GM19438 (cell line): ENCODE results near the gene DCTN3.
"Not testable (repeated sequence)": the region's sequence is repeated elsewhere in the genome, so short reads cannot be mapped to it uniquely, and the experiment has no call there.

ENCODE experiments used
- ATAC-seq: cut with Tn5 transposase; IDR thresholded peaks from one replicate; pipeline ENCODE4 v1.9.1; 2021; ENCODE audit warnings: low read depth; ENCODE audit not compliant: unreplicated experiment

DCTN3 gene

DNA sequence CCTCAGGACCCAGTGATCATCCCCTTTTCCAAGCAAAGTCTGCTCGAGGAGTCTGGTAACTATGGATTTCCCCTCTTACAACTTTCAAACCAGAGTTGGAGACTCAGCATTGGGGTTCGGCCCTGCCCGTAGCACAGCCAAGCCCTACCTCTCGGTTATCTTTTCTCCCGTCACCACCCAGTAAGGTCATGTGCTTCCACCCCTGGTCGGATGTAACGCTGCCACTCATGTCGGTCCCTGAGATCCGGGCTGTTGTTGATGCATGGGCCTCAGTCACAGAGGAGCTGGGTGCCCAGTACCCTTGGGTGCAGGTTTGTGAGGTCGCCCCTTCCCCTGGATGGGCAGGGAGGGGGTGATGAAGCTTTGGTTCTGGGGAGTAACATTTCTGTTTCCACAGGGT is 27.4 kb upstream of the DCTN3 start:
- no peak for ATAC-seq

DNA sequence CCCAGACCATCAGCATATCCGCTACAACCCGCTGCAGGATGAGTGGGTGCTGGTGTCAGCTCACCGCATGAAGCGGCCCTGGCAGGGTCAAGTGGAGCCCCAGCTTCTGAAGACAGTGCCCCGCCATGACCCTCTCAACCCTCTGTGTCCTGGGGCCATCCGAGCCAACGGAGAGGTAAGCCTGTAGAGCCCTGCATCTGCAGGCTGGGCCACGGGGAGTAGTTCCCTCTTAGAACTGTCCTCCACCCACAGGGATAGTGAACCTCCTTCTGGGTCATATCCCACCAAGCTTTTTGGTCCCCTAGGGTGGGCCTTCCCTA is 26.7 kb upstream of the DCTN3 start:
- no peak for ATAC-seq

GRCh38 chr9:34646211-34647083 is 26.2 kb upstream of the DCTN3 start, which contains the start of gene GALT:
GALT (plus strand) TSS chr9:34646675; CDS start chr9:34646705, 30 bp downstream.
- ATAC-seq: peak; percentile 68

GRCh38 chr9:34644766-34645314 is 24.5 kb upstream of the DCTN3 start:
- ATAC-seq: no peak

DNA sequence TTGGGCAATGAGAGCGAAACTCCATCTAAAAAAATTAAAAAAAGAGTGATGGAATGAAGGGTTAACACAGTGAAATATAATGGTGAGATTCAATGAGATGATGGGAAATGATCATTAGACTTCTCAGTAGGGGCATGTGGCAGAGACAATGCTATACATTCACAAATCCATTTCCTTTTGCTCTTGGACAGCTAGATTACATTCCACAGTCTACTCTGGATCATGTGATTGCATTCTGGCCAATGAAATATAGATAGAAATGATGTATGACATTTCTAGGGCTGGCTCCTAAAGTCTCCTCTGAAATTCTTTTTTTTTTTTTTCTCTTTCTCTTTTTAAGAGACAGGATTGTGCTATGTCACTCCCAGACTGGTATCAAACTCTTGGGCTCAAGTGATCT is 22.4 kb upstream of the DCTN3 start:
- ATAC-seq: no peak

DNA sequence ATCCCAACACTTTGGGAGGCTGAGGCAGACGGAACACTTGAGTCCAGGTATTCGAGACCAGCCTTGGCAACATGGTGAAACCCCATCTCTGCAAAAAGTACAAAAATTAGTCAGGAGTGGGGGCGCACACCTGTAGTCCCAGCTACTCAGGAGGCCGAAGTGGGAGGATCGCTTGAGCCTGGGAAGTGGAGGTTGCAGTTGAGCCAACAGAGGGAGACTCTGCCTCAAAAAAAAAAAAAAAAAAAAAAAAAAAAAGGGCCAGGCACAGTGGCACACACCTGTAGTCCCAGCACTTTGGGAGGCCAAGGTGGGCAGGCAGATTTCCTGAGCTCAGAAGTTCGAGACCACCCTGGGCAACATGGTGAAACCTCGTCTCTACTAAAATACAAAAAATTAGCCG is 19.0 kb upstream of the DCTN3 start:
- ATAC-seq: not testable (repeated sequence)

- ATAC-seq: no peak
Measured at GRCh38 chr9:34638138-34638445, 17.8 kb upstream of the DCTN3 start.

DNA sequence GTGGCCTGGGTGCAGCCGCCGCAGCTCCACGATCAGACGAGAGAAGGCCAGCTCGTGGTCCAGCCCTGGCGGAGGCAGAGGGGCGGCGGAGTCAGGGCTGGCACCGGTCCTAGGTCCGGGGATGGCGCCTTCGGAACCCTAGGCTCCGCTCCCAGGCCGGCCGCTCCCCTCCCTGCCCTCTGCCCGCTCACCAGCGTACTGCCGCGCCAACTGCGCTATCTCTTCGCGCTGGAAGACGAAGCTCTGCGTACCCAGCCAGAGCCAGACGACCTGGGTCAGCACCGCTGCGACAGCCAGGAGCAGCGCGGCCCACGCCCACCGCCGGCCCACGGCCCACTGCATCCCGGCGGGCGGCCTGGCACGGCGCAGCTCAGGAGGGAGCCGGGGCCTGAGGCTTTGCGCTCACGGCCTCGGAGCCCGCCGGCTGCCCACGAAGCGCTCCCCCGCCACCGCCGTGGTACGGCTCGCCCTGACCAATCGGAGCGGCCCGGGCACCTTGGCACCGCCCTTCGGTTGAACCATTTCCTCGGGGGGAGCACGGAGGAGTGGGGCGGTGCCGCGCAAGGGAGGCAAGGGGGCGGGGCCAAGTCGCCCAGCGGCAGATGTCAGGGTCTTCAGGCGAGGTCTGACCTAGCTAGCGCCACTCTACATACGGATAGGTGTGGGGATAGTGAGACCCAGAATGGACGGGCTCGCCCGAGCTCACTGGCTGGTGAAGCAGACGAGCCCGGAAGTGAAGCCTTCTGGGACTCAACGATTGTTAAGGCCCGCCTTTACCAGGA is 17.3 kb upstream of the DCTN3 start, which contains the start of gene SIGMAR1:
Gene SIGMAR1 (minus strand): TSS at position 432 of the 782 bp plus-strand sequence. CDS start 90 bp downstream, at position 342.
- ATAC-seq: peak; percentile 86

- no peak for ATAC-seq
Measured at GRCh38 chr9:34636791-34637355, 16.6 kb upstream of the DCTN3 start.

- ATAC-seq: no peak
Measured at GRCh38 chr9:34635556-34635955, 15.3 kb upstream of the DCTN3 start.

GRCh38 chr9:34634551-34635248 is 14.4 kb upstream of the DCTN3 start:
- ATAC-seq: no peak

DNA sequence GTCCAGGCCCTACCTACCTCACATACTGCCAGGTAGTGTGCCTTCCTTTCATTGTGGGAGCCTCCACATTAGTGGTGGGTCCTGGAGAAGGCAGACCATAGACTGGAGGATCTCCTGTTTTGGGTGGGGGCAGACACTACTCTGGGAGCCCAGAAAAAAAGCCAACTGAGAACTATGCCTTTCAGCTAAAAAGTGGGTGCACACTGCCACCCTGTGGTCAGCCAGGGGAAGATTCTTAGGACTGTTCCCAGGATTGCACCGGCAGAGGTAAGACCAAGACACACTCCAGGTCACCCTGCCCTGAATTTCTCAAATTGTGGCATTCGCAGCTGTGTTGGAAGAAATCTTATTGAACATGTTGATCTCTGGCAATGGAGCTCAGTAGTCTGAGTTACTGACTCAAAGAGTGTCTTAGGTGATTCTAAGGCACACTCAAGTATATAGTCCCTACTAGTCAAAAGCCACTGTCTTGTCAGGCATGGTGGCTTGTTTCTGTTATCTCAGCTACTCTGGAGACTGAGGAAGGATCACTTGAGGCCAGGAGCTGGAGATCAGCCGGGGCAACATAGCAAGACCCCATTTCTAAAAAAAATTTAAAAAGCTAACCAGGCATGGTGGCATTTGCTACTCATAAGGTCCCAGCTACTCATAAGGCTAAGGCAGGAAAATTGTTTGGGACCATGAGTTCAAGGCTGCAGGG is 13.7 kb upstream of the DCTN3 start:
- ATAC-seq: no peak

DNA sequence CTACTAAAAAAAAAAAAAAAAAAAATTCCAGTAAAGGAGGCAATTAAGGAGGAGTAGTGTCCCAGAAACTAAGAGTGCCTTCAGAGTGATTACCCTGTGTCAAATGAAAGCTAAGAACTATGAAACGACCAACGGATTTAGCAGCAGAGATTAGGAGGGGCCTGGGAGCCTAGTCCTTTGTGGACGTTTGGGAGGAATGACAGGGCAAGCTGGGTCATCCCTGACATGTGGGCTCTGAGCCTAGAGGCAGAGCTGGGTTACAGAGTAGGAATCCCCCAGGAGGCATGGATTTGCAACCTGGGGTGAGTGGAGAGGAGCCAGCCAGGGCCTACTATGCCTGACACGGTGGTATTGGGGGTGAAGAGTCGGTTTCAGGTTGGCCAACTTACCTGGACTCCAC is 12.9 kb upstream of the DCTN3 start:
- no peak for ATAC-seq

DNA sequence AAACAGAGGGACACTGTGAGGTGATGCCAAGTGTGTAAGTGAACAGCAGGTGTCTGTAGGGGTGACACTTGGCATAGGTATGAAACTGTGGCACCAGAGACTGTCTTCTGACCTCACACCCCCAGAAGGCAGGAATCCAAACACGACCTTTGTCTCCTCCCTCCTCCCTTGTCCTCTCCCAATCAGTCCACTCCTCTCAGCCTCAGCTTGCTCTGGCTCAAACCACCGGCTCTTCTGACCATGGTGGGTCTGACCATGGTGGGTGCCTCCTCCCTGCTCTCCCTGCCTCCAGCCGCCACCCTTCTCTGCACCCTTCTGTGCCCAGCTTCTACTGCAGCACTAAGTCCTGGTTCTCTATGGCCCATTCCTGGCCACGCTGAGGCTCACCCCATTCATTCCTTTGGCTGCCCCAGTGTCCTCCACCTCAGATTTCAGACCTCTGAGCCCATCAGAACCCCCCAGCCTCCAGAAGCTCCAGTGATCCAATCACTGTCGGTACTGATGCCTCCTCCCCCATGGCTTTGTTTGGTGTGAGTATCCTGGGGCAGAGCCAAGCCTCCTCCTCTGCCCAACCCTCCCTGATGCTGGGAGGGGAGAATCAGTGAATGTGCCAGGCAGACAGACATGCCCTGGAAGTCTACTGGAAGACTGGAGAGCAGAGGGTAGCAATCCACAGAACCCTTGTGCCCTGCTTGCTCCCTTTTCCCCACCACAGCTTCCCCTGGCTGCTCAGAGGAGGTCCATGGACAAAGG is 10.3 kb upstream of the DCTN3 start:
- no peak for ATAC-seq

DNA sequence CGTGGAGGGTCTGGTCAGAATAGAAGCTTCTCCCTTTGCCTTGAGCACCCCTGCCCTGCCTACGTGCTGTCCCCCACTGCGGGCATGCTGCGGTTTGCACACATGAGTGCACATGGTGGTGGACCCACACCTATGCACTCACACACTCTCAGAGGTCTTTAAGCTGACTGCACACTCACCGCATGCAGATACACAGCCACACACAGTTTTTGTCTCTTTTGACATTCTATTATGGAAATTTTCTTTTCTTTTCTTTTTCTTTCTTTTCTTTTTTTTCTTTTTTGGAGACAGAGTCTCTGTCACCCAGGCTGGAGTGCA is 9.2 kb upstream of the DCTN3 start:
- no peak for ATAC-seq

- no peak for ATAC-seq
Measured at GRCh38 chr9:34628656-34629490, 8.6 kb upstream of the DCTN3 start, which contains the start of gene ARID3C. ARID3C (minus strand) TSS chr9:34629066; CDS start chr9:34628014, 1,052 bp downstream.

DNA sequence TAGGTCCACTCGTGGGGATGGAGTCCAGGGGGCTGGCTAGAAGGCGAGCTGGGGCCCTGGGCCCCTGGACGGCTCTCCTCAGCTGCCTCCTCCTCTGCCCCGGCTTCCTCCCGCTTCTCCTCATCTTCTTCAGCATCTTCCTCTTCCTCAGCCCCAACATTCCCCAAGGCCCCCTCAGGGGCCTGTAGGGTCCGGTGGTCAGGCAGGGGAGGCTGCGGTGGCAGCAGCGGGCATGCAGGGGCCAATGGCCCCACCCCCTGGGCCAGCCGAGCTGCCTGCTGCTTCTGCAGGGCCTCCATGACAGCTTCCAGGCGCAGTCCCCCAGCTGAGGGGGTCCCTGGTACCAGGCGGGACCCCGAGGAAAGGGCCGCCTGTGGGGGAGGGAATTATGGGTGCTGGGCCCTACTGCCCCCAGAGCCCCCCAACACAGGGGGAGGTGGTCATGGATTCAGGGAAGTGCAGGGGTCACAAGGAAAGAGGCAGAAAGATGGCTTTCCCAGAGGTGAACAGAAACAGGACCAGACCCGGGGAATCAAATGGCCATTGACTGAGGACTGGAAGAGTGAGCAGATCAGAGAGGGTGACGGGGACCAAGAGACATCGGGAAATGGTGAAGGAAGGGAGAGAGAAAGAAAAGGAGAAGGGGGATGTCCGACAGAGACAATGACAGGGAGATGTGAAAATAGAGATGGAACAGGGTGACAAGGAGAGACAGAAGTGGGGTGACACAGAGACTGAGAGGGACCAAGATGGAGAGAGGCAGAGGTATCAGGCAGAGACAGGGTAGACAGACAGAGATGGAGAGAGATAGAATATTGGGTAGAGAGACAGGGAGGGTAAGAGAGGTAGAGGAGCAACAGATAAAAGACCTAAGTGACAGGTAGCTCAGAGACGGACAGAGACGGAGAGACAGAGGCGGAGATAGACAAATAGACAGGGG is 7.7 kb upstream of the DCTN3 start:
- no peak for ATAC-seq

DNA sequence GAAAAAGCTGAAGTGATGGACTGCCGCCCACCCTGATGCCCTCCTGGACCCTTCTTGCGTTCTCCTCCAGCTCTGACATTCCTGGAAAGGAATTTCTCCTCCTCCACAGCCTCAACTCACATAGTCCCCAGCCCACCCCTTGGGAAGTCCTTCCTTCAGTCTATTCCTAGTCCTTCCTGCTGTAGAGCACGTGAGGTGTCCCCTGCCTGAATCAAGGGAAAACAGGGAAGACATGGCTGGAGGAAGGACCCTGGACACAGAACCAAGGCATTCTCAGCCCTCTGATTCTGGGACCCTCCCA is 4.8 kb upstream of the DCTN3 start:
- no peak for ATAC-seq
